Endometrium (tissue), 2 donors: Measurements from ENCODE around the gene DGKA.

Source experiments
- FAIRE-seq: peaks from 2 replicates; lab custom pipeline; 2012; peaks lifted over from hg19 to GRCh38; lab: Jason Lieb, UNC
- donor health status: control.
- donor health status: control.

Gene DGKA

GRCh38 chr12:55931780-55932550 is 1.0 kb downstream of the DGKA start:
- FAIRE-seq = no peak

DNA sequence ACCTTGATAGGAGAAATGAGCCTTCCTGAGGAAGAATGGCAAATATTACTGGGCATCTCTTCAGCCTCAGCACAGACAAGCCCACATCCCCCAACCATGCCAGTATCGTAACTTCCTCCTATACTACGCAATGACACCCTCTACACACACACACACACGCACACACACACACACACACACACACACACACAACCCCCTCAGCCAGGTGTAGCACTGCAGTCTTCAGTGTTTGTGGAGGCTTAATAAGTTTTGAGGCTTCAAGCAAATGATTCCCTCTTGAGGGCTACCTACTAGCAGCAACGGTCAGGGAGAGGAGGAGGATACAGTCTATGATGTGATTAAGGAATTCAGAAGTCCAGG is 1.6 kb downstream of the DGKA start:
- FAIRE-seq = no peak

- no peak for FAIRE-seq
Measured at GRCh38 chr12:55933169-55933798, 2.3 kb downstream of the DGKA start.

GRCh38 chr12:55933799-55934742 is 3.1 kb downstream of the DGKA start:
- no peak for FAIRE-seq

DNA sequence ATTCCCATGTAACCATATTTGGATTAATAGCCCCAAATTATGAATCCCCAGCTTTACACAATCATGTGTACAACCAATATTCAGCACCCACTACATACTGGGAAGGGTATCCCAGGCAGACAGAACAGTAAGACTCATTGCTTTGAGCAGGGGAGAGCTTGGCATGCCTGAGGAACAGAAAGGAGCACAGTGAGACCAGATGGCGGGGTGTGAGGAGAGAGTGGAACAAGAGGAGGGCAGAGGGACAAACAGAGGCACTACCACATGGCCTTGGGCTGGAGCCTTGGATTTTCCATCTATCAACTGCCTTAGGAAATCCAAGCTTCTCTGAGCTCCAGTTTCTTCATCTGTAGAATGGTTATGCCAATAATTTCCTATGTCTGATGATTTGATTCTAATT is 3.8 kb downstream of the DGKA start:
- no peak for FAIRE-seq

- FAIRE-seq = no peak
Measured at GRCh38 chr12:55935738-55936151, 4.8 kb downstream of the DGKA start.

DNA sequence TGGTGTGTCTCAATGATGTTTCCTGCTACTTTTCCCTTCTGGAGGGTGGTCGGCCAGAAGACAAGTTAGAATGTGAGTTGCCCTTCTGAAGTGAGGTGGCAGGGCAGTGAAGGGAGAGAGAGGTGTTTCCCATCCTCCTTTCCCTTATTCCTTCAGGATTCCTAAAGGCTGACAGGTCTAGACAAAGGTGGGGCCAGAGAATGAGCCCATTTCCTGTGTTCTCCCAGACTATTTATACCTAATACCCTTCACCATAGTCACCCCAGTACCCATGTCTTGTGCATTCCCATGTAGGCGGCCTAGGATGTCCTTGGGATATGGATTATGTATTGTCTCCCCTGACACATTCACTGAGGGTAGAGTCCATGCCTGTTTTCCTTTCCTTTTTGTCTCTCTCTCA is 7.0 kb downstream of the DGKA start:
- no peak for FAIRE-seq

DNA sequence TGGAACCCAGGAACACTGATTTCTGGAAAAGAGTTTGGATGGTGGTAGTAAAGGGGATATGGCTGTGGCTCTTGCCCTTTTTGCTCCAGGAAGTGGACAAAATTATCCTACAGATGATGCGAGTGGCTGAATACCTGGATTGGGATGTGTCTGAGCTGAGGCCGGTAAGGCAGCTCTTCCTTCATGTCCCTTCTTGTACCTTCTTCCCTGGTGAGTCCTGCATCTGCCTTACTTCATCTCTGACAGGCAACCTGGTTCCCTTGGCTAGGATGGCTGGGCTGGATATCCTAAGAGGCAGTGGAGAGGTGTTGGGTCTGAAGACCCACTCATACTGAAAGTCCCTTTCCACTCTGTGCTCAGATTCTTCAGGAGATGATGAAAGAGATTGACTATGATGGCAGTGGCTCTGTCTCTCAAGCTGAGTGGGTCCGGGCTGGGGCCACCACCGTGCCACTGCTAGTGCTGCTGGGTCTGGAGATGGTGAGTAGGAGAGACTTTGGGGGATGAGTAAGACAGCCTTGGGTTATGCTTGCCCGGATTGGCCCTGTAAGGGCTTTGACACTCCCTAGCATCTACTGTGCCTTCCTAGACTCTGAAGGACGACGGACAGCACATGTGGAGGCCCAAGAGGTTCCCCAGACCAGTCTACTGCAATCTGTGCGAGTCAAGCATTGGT is 8.0 kb downstream of the DGKA start:
- no peak for FAIRE-seq

DNA sequence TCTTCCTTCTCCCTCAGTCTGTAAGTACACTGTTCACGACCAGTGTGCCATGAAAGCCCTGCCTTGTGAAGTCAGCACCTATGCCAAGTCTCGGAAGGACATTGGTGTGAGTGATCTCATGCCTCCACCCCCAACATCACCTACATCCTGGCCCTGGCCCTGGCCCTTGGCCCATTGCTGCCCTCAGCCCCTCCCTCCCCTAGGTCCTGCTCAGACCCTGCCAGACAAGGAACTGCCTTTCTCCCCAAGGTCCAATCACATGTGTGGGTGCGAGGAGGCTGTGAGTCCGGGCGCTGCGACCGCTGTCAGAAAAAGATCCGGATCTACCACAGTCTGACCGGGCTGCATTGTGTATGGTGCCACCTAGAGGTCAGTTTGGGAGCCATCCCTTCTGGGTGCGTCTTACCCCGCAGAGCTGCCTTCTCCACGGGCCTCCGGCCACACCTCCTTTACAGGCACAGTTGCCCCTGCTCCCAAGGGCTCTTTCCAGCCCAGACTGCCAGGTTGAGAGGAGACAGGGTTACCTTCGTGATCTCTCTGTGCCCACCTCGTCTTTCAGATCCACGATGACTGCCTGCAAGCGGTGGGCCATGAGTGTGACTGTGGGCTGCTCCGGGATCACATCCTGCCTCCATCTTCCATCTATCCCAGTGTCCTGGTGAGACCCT is 9.2 kb downstream of the DGKA start:
- no peak for FAIRE-seq

- no peak for FAIRE-seq
Measured at GRCh38 chr12:55942055-55942454, 11.1 kb downstream of the DGKA start.

- no peak for FAIRE-seq
Measured at GRCh38 chr12:55942577-55943136, 11.7 kb downstream of the DGKA start.

- no peak for FAIRE-seq
Measured at GRCh38 chr12:55946553-55946952, 15.6 kb downstream of the DGKA start.

DNA sequence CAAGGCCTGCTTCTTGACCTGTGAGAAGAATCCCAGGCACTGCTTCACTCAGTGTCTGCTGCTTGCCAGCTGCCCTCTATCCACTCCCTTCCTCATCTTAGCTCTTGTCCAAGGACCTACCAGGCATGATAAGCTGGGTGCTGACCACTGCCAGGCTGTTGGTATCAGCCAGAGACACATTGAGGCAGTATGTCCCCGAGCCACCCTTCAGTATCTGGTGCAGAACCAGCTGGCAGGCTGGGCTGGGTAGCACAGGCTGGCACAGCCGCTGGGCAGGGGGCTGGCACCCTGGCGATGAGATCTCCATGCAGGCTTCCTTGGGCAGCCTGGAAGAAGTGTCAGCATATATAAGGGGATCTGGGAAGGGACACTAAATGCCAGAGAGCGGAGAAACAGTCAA is 24.4 kb downstream of the DGKA start:
- FAIRE-seq = no peak

DNA sequence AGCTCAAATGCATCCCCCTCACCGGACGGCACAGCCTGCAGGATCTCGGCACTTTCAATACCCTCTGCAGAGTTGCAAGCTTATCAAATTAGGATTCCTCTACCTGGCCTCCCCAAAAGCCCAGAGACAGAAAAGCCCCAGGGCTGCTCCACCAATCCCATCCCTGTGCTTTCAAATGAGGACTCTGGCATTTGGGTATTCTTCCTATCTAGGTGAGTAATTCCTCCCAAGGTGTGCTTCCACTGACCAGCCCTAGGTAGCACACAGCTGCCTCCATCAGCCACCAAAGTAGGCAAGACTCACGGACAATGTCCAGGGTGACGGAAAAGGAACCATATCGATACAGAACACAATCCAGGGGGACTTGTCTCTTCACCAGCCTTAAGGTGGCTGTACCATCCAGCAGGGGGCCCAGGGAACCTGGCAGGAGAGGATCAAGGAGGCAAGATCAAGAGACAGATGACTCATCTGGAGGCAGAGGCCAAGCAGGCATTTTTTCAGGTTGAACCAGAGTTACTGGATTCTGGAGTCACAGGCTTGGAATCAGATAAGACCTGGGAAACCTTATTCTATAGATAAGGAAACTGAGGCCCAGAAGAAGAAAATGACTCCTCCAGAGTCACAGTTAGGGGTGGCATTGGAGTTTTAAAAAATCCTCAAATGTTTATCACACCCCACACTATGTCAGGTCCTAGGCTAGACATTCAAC is 25.0 kb downstream of the DGKA start:
- no peak for FAIRE-seq

DNA sequence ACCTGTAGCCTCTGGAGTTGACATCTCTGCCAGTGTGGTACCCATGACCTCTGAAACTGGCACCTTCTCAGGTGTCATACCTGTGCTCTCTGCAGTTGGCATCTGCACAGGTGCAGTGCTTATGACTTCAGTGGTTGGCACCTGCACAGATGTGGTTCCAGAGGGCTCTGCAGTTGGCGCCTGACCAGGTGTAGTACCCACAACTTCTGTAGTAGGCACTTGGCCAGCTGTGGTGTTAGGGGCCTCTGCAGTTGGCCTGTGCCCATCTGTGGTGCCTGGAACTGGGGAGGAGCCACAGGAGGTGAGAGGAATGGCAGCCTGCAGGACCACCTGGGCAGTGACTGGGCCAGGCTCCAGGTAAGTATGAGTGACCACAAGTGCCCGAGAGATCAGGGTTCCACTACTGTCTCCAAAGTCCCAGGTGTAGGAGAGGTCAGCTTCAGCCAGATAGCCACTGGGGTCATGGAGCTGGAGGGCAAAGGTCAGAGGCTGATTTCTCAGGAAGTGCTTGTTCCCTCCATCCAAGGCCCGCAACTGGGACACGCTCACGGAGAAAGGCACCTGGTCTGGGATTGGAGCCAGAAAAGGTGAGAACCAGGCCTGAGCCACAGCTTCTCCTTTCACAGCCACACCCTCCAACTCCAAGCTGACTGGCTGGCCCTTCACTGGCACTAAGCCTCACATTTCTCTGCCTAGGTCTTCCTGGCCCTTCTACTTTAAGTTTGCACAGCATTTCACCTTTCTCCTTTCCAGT is 26.3 kb downstream of the DGKA start:
- FAIRE-seq = no peak

- FAIRE-seq = no peak
Measured at GRCh38 chr12:55963760-55964159, 32.8 kb downstream of the DGKA start.

DNA sequence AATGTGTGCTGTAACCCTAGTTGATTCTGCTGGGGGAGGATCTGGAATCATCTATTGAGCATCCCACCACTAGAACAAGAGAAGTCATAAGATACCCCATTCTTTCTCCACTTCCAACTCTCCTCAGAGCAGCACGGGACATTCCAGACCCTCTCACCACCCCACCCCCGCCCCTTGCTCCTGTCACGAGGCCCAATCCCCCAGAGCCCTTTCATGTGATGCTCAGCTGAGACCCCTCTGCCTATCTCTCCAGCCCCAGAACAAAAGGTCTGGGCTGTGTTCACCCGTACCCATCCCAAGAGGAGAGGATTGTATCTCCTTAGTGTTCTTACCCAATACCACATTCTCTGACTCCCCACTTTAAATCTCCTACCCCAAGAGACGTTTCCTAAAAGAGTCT is 34.3 kb downstream of the DGKA start:
- no peak for FAIRE-seq

DNA sequence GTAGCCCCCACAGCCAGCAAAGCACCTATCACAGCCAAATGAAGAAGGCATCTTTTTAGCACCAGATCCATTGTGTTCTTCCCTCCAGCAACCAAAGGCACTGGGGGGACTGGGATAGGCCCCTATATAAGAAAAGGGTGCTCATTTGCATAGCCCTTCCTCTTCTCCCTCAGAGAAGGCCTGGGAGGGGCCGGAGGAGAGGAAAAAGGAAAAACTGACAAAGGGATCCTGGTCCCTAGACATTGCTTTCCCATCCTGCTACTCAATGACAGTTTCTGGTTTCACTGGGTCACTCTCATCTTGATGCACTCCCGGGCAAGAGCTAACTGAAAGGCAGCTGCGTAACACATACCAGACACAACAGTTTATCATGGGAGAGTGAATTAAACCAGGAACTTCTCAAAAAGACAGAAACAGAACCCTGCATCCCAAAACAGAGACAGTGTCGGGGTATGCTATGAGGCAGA is 35.0 kb downstream of the DGKA start, which contains the start of gene PMEL:
Gene PMEL (minus strand): TSS at position 102 of the 467 bp plus-strand sequence. CDS start 31 bp downstream, at position 71.
- FAIRE-seq = no peak

DNA sequence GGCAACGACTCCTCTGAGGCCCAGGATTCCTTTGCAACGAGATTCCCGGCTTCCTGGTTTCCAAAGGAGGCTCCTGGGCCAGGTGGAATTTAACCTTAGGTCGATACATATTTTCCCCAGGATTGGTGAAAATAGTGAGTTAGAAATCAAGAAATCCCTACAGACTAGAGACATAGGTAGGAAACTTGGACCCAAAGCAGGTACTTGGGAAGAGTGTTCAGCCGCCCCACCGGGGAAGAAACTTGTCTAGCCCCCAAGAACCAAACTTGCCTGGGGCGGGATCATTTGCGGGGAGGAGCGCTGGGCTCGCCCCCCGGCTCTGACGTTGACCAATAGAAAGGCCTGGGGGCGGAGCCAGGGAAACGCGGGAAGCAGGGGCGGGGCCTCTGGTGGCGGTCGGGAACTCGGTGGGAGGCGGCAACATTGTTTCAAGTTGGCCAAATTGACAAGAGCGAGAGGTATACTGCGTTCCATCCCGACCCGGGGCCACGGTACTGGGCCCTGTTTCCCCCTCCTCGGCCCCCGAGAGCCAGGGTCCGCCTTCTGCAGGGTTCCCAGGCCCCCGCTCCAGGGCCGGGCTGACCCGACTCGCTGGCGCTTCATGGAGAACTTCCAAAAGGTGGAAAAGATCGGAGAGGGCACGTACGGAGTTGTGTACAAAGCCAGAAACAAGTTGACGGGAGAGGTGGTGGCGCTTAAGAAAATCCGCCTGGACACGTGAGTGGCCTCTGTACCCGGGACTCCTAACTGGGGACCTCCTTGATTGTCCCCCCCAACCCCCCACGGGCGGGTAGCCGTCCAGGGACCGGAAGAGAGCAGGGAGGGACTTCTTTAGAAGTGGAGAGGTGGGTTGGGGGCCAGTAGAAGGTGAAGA is 35.7 kb downstream of the DGKA start, which contains the start of gene CDK2:
Gene CDK2 (plus strand): TSS at position 423 of the 874 bp plus-strand sequence. CDS start 179 bp downstream, at position 602.
- no peak for FAIRE-seq
